PFSK-1 (cell line): Measurements from ENCODE around the gene HCRTR1.

ENCODE experiments used
- FOXP2 ChIP-seq: optimal IDR thresholded peaks from 2 replicates; pipeline ENCODE3; 2011; ENCODE audit warnings: borderline replicate concordance, control low read depth, inconsistent platforms; ENCODE audit not compliant: insufficient read depth; ENCODE audit errors: extremely low read length, extremely low read depth
- POLR2AphosphoS5 ChIP-seq: IDR thresholded peaks from 2 replicates; pipeline ENCODE4 v1.6.1; 2012; ENCODE audit warnings: low read depth, mild to moderate bottlenecking, control low read depth, low read length, moderate library complexity
- REST ChIP-seq, 2 experiments: IDR thresholded peaks; 2 replicates each; pipeline versions ENCODE4 v1.6.1 to v1.8.0; 2011 to 2012; ENCODE audit warnings: low read depth in 2 of 2, low read length in 2 of 2, control low read depth in 1 of 2, inconsistent platforms in 1 of 2, mild to moderate bottlenecking in 1 of 2, moderate library complexity in 1 of 2; ENCODE audit not compliant: insufficient read depth in 1 of 2
- SIN3A ChIP-seq: IDR thresholded peaks from 2 replicates; pipeline ENCODE4 v1.6.1; 2012; ENCODE audit warnings: mild to moderate bottlenecking, low read length, moderate library complexity, borderline replicate concordance; ENCODE audit not compliant: insufficient read depth
- TAF1 ChIP-seq: IDR thresholded peaks from 2 replicates; pipeline ENCODE4 v1.6.1; 2012; ENCODE audit warnings: low read length, control low read depth, borderline replicate concordance; ENCODE audit not compliant: insufficient read depth

The HCRTR1 gene

GRCh38 chr1:31666263-31666963, 48.9 kb downstream of the HCRTR1 start:
- TF ChIP-seq SIN3A (no peak), FOXP2 (no peak), REST (IDR thresholded peaks at IDR 0.05; ENCODE audit: insufficient read depth in 1 of 2, low read depth in 2 of 2, low read length in 2 of 2) (no peak), TAF1 (no peak), POLR2AphosphoS5 (no peak)

GRCh38 chr1:31667065-31667785, 49.7 kb downstream of the HCRTR1 start:
- TF ChIP-seq TAF1 (no peak), POLR2AphosphoS5 (no peak), REST (IDR thresholded peaks at IDR 0.05; ENCODE audit: insufficient read depth in 1 of 2, low read depth in 2 of 2, low read length in 2 of 2) (no peak), FOXP2 (no peak), SIN3A (no peak)

GRCh38 chr1:31668303-31668883, 50.9 kb downstream of the HCRTR1 start:
- no peak for TF ChIP-seq REST (IDR thresholded peaks at IDR 0.05; ENCODE audit: insufficient read depth in 1 of 2, low read depth in 2 of 2, low read length in 2 of 2)
- TF ChIP-seq TAF1 = no peak
- no peak for TF ChIP-seq POLR2AphosphoS5
- TF ChIP-seq FOXP2 = no peak
- no peak for TF ChIP-seq SIN3A

- TF ChIP-seq FOXP2 (no peak), SIN3A (no peak)
Measured at GRCh38 chr1:31669433-31669785, 51.9 kb downstream of the HCRTR1 start.

GRCh38 chr1:31669786-31670592, 52.5 kb downstream of the HCRTR1 start:
- TF ChIP-seq REST (IDR thresholded peaks at IDR 0.05; ENCODE audit: insufficient read depth in 1 of 2, low read depth in 2 of 2, low read length in 2 of 2) = no peak
- no peak for TF ChIP-seq POLR2AphosphoS5
- no peak for TF ChIP-seq SIN3A
- TF ChIP-seq TAF1 = no peak
- no peak for TF ChIP-seq FOXP2
